ENCODE measurements around the gene CDH16. TPM values are rescaled to one million over a fixed set of nuclear protein-coding genes. Genes with fewer than 3 reads are reported as not detected.

Gene CDH16
- total and polyA plus RNA-seq, 2 of the 13 experiments (the other 11 are each of a cell fraction or from before 2014, with no cell fraction given) = 2.7 to 3.9 TPM

DNA sequence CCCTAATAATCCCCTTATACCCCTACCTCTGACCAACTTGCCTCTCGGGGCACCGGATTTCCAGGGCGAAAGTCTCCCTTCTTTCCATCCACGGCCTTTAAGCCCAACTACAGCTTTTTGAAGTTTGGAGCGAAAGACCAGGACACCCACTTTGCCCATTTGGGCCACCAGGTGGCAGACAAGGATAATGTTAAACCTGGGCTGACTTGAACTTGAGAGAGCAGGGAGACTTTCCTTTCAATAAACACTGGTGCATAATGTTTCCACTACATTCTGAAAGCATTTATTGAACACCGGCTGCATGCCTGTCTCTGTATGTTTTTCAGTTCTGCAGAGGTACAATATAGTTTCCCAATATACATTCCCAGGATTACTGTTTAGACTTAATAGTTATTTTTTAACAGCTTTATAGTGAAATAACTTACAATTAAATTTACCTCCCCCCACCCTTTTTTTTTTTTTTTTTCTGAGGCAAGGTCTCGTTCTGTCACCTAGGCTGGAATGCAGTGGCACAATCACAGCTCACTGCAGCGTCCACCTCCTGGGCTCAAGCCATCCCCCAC, 35.5 kb upstream of the CDH16 start (continued):
- TF ChIP-seq, protein P1, sequence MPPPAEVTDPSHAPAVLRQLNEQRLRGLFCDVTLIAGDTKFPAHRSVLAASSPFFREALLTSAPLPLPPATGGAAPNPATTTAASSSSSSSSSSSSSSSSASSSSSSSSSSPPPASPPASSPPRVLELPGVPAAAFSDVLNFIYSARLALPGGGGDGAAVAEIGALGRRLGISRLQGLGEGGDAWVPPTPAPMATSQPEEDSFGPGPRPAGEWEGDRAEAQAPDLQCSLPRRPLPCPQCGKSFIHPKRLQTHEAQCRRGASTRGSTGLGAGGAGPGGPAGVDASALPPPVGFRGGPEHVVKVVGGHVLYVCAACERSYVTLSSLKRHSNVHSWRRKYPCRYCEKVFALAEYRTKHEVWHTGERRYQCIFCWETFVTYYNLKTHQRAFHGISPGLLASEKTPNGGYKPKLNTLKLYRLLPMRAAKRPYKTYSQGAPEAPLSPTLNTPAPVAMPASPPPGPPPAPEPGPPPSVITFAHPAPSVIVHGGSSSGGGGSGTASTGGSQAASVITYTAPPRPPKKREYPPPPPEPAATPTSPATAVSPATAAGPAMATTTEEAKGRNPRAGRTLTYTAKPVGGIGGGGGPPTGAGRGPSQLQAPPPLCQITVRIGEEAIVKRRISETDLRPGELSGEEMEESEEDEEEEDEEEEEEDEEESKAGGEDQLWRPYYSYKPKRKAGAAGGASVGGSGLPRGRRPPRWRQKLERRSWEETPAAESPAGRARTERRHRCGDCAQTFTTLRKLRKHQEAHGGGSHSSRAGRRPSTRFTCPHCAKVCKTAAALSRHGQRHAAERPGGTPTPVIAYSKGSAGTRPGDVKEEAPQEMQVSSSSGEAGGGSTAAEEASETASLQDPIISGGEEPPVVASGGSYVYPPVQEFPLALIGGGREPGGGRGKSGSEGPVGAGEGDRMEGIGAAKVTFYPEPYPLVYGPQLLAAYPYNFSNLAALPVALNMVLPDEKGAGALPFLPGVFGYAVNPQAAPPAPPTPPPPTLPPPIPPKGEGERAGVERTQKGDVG (CRISPR knock-in tag; IDR thresholded peaks at IDR 0.05; ENCODE audit: borderline replicate concordance) = no peak
- TF ChIP-seq HDAC1 (CRISPR knock-in tag; IDR thresholded peaks at IDR 0.05) (peak; percentile 44; the same call in 1 of the 2 replicates), MIER3 (CRISPR knock-in tag; IDR thresholded peaks at IDR 0.05; ENCODE audit: borderline replicate concordance) (peak; percentile 74; the same call in 1 of the 2 replicates), TARDBP (CRISPR knock-in tag; IDR thresholded peaks at IDR 0.05) (peak; percentile 44; the same call in 1 of the 2 replicates), SIN3B (IDR thresholded peaks at IDR 0.05; ENCODE audit: low read length) (0 out of 2 replicates have a peak, but pooled peaks have one; percentile 64), XBP1 (CRISPR knock-in tag; IDR thresholded peaks at IDR 0.05) (no peak), KLF9 (CRISPR knock-in tag; IDR thresholded peaks at IDR 0.05; ENCODE audit: low read depth) (peak; percentile 52; the same call in 1 of the 2 replicates), FOSL2 (CRISPR knock-in tag; IDR thresholded peaks at IDR 0.05) (0 out of 2 replicates have a peak, but pooled peaks have one; percentile 19), ARNTL (CRISPR knock-in tag; IDR thresholded peaks at IDR 0.05) (no peak), GABPB1 (CRISPR knock-in tag; IDR thresholded peaks at IDR 0.05) (no peak), ZNF629 (CRISPR knock-in tag; conservative IDR thresholded peaks at IDR 0.05) (no peak), CREM (IDR thresholded peaks at IDR 0.05) (no peak), CREM (CRISPR knock-in tag; IDR thresholded peaks at IDR 0.05) (no peak), STAG1 (CRISPR knock-in tag; IDR thresholded peaks at IDR 0.05) (peak; percentile 95), ZSCAN30 (CRISPR knock-in tag; IDR thresholded peaks at IDR 0.05) (no peak), PPARG (CRISPR knock-in tag; conservative IDR thresholded peaks at IDR 0.05) (peak; percentile 62; the same call in 1 of the 2 replicates)
- TF ChIP-seq, protein P2, sequence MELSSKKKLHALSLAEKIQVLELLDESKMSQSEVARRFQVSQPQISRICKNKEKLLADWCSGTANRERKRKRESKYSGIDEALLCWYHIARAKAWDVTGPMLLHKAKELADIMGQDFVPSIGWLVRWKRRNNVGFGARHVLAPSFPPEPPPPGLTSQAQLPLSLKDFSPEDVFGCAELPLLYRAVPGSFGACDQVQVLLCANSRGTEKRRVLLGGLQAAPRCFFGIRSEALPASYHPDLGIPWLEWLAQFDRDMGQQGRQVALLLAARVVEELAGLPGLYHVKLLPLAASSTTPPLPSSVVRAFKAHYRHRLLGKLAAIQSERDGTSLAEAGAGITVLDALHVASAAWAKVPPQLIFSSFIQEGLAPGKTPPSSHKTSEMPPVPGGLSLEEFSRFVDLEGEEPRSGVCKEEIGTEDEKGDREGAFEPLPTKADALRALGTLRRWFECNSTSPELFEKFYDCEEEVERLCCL (CRISPR knock-in tag; IDR thresholded peaks at IDR 0.05; ENCODE audit: borderline replicate concordance) = no peak
- TF ChIP-seq, protein P3, sequence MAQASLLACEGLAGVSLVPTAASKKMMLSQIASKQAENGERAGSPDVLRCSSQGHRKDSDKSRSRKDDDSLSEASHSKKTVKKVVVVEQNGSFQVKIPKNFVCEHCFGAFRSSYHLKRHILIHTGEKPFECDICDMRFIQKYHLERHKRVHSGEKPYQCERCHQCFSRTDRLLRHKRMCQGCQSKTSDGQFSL (CRISPR knock-in tag; IDR thresholded peaks at IDR 0.05) = peak; percentile 25; the same call in 1 of the 2 replicates
- TF ChIP-seq, protein P4, sequence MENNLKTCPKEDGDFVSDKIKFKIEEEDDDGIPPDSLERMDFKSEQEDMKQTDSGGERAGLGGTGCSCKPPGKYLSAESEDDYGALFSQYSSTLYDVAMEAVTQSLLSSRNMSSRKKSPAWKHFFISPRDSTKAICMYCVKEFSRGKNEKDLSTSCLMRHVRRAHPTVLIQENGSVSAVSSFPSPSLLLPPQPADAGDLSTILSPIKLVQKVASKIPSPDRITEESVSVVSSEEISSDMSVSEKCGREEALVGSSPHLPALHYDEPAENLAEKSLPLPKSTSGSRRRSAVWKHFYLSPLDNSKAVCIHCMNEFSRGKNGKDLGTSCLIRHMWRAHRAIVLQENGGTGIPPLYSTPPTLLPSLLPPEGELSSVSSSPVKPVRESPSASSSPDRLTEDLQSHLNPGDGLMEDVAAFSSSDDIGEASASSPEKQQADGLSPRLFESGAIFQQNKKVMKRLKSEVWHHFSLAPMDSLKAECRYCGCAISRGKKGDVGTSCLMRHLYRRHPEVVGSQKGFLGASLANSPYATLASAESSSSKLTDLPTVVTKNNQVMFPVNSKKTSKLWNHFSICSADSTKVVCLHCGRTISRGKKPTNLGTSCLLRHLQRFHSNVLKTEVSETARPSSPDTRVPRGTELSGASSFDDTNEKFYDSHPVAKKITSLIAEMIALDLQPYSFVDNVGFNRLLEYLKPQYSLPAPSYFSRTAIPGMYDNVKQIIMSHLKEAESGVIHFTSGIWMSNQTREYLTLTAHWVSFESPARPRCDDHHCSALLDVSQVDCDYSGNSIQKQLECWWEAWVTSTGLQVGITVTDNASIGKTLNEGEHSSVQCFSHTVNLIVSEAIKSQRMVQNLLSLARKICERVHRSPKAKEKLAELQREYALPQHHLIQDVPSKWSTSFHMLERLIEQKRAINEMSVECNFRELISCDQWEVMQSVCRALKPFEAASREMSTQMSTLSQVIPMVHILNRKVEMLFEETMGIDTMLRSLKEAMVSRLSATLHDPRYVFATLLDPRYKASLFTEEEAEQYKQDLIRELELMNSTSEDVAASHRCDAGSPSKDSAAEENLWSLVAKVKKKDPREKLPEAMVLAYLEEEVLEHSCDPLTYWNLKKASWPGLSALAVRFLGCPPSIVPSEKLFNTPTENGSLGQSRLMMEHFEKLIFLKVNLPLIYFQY (CRISPR knock-in tag; IDR thresholded peaks at IDR 0.05; ENCODE audit: borderline replicate concordance) = no peak
- TF ChIP-seq, protein P5, sequence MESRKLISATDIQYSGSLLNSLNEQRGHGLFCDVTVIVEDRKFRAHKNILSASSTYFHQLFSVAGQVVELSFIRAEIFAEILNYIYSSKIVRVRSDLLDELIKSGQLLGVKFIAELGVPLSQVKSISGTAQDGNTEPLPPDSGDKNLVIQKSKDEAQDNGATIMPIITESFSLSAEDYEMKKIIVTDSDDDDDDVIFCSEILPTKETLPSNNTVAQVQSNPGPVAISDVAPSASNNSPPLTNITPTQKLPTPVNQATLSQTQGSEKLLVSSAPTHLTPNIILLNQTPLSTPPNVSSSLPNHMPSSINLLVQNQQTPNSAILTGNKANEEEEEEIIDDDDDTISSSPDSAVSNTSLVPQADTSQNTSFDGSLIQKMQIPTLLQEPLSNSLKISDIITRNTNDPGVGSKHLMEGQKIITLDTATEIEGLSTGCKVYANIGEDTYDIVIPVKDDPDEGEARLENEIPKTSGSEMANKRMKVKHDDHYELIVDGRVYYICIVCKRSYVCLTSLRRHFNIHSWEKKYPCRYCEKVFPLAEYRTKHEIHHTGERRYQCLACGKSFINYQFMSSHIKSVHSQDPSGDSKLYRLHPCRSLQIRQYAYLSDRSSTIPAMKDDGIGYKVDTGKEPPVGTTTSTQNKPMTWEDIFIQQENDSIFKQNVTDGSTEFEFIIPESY (CRISPR knock-in tag; IDR thresholded peaks at IDR 0.05) = peak; percentile 30; the same call in 1 of the 2 replicates

Data from HepG2 (cell line).